Lower leg skin (tissue), 4 donors: ENCODE data around the gene ATRX. TPM values are rescaled to one million over a fixed set of nuclear protein-coding genes. Genes with fewer than 3 reads are reported as not detected.

Source experiments
- DNase-seq, 2 donors: peaks; one replicate each; pipeline ENCODE4 v3.0.0-alpha.2; 2019; ENCODE audit warnings: low spot score in 2 of 2
- H3K4me3 ChIP-seq: fragments of 200-600 bp; sonication (generic); 2 replicates; pipeline ENCODE4 v1.5.1; 2017; ENCODE audit warnings: mild to moderate bottlenecking, low read depth; ENCODE audit not compliant: poor library complexity, severe bottlenecking
- CTCF ChIP-seq, 3 donors: fragments of 450-650 bp; IDR thresholded peaks; one replicate each; pipeline ENCODE4 v1.5.1; 2016; ENCODE audit warnings: antibody characterized with exemption in 3 of 3, mild to moderate bottlenecking in 3 of 3, moderate library complexity in 2 of 3
- POLR2A ChIP-seq, 2 donors: fragments of 450-650 bp; IDR thresholded peaks; one replicate each; pipeline ENCODE4 v1.6.1; 2016 to 2017; ENCODE audit warnings: antibody characterized with exemption in 2 of 2, mild to moderate bottlenecking in 1 of 2, moderate library complexity in 1 of 2
- WGBS, 2 donors: methylation state at CpG; one replicate each; pipeline ENCODE4 v1.1.5; 2018; 5-methylcytosine and 5-hydroxymethylcytosine counted together
- intact Hi-C: fragments of 100-400 bp; cut with DNase I; formaldehyde crosslinking; loops from one replicate; pipeline ENCODE4 v1.15.0; 2023; ENCODE audit warnings: low total_unique reads
- total RNA-seq, 4 donors: library from RNA; depleted of rRNA; stranded (reverse); fragments of >200 nt; gene quantifications; one replicate each; pipeline ENCODE4 v1.1.0, GENCODE V29; 2016

ATRX gene
- total RNA-seq, 4 donors from 2014 or later: 40.2 to 90.0 (median 71.3) TPM

- no peak overlapping the region for H3K4me3 ChIP-seq
- TF ChIP-seq CTCF (IDR thresholded peaks at IDR 0.05) (no peak), POLR2A (IDR thresholded peaks at IDR 0.05) (no peak)
- no peak for DNase-seq
- intact Hi-C loops: no loop called here
- WGBS, 2 donors: 97 to 100% methylated on average over 1 of the region's 1 CpG
These were observed 188.5 kb downstream of the ATRX start for GRCh38 chrX:77597511-77597910.

GRCh38 chrX:77597090-77597489 is 188.9 kb downstream of the ATRX start:
- no peak for DNase-seq
- H3K4me3 ChIP-seq: no peak overlapping the region
- TF ChIP-seq POLR2A (IDR thresholded peaks at IDR 0.05): no peak
- no peak for TF ChIP-seq CTCF (IDR thresholded peaks at IDR 0.05)
- intact Hi-C loops: no loop called here
- 40 to 54% methylated on average over 1 of the region's 1 CpG for WGBS, 2 donors

- DNase-seq: no peak
- no peak for TF ChIP-seq CTCF (IDR thresholded peaks at IDR 0.05)
- TF ChIP-seq POLR2A (IDR thresholded peaks at IDR 0.05): no peak
- no peak overlapping the region for H3K4me3 ChIP-seq
- WGBS, 2 donors: 50 to 72% methylated on average over 4 of the region's 4 CpGs
- intact Hi-C loops: no loop called here
These were observed 190.2 kb downstream of the ATRX start for GRCh38 chrX:77595848-77596247.

GRCh38 chrX:77572322-77572721 is 213.7 kb downstream of the ATRX start:
- DNase-seq: no peak
- H3K4me3 ChIP-seq: no peak overlapping the region
- intact Hi-C loops: no loop called here
- no peak for TF ChIP-seq POLR2A (IDR thresholded peaks at IDR 0.05)
- no peak for TF ChIP-seq CTCF (IDR thresholded peaks at IDR 0.05)
- 46 to 62% methylated on average over 3 of the region's 3 CpGs for WGBS, 2 donors

- WGBS, 2 donors: 53 to 96% methylated on average over 2 of the region's 2 CpGs
- no peak overlapping the region for H3K4me3 ChIP-seq
- intact Hi-C loops: no loop called here
- TF ChIP-seq POLR2A (IDR thresholded peaks at IDR 0.05) (no peak), CTCF (IDR thresholded peaks at IDR 0.05) (no peak)
- no peak for DNase-seq
These were observed 220.7 kb downstream of the ATRX start for GRCh38 chrX:77565278-77565677.

- 78 to 100% methylated on average over 1 of the region's 1 CpG for WGBS, 2 donors
- TF ChIP-seq POLR2A (IDR thresholded peaks at IDR 0.05): no peak
- TF ChIP-seq CTCF (IDR thresholded peaks at IDR 0.05): no peak
- intact Hi-C loops: no loop called here
- DNase-seq: no peak
- H3K4me3 ChIP-seq: no peak overlapping the region
These were observed 221.2 kb downstream of the ATRX start for GRCh38 chrX:77564823-77565222.
